Fibroblast of skin of back (primary cell): ENCODE measurements around the gene CYP2F1.
"Not testable (repeated sequence)": the region's sequence is repeated elsewhere in the genome, so short reads cannot be mapped to it uniquely, and the experiment has no call there.

Experiments
- DNase-seq: peaks from one replicate; pipeline ENCODE4 v3.0.0-alpha.2; 2013

CYP2F1 gene

DNA sequence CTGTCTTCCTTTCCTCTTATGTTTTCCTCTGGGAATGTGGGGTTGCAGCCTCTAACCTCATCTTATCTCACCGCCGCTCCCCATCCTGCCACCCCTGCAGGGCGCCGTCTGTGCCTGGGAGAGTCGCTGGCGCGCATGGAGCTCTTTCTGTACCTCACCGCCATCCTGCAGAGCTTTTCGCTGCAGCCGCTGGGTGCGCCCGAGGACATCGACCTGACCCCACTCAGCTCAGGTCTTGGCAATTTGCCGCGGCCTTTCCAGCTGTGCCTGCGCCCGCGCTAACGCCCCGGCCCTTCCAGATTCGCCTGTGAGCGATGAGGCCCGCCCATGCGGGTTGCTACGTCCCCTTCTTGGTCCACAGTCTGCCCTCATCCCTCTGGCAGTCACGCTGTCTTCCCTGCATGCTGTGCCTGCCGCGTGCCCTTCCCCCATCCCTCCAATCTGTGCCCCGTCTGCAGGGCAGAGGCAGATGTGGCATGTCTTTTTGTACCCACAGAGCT is 13.6 kb downstream of the CYP2F1 start:
- DNase-seq = peak; percentile 45

- no peak for DNase-seq
Observed at GRCh38 chr19:41128692-41129091, 14.5 kb downstream of the CYP2F1 start.

GRCh38 chr19:41131186-41131585 is 17.0 kb downstream of the CYP2F1 start:
- no peak for DNase-seq

- no peak for DNase-seq
Observed at GRCh38 chr19:41133260-41133659, 19.0 kb downstream of the CYP2F1 start.

DNA sequence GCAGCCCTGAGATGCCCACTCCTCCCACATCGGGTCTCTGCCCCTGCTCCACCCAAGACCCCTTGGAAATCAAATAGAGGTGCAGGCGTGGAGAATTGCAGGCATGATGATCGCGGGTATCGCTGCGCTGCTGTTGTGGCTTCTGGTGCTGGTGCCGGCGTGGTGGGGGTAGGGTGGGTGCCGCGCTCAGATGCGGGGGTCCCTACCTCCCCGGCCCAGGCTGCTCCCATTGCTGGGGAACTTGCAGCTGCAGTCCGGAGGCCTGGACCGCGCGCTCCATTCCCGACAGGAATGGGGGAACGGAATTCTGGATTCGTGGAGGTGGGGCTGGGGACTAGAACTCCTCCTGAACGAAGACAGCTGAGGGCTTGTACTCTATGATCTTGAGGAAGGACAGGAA is 20.4 kb downstream of the CYP2F1 start:
- DNase-seq = no peak

GRCh38 chr19:41135390-41136384 is 21.5 kb downstream of the CYP2F1 start:
- DNase-seq = peak; percentile 48

GRCh38 chr19:41136636-41137455 is 22.6 kb downstream of the CYP2F1 start:
- DNase-seq = no peak

GRCh38 chr19:41144403-41144802 is 30.2 kb downstream of the CYP2F1 start:
- peak; percentile 67 for DNase-seq

GRCh38 chr19:41149831-41150230 is 35.6 kb downstream of the CYP2F1 start:
- no peak for DNase-seq

- DNase-seq = not testable (repeated sequence)
Observed at GRCh38 chr19:41150986-41151385, 36.8 kb downstream of the CYP2F1 start.

- DNase-seq = no peak
Observed at GRCh38 chr19:41154060-41154459, 39.8 kb downstream of the CYP2F1 start.

GRCh38 chr19:41156207-41156606 is 42.0 kb downstream of the CYP2F1 start:
- no peak for DNase-seq

- no peak for DNase-seq
Observed at GRCh38 chr19:41159881-41160280, 45.6 kb downstream of the CYP2F1 start.

GRCh38 chr19:41161903-41162302 is 47.7 kb downstream of the CYP2F1 start:
- DNase-seq = no peak

- no peak for DNase-seq
Observed at GRCh38 chr19:41166944-41167804, 52.9 kb downstream of the CYP2F1 start.

DNA sequence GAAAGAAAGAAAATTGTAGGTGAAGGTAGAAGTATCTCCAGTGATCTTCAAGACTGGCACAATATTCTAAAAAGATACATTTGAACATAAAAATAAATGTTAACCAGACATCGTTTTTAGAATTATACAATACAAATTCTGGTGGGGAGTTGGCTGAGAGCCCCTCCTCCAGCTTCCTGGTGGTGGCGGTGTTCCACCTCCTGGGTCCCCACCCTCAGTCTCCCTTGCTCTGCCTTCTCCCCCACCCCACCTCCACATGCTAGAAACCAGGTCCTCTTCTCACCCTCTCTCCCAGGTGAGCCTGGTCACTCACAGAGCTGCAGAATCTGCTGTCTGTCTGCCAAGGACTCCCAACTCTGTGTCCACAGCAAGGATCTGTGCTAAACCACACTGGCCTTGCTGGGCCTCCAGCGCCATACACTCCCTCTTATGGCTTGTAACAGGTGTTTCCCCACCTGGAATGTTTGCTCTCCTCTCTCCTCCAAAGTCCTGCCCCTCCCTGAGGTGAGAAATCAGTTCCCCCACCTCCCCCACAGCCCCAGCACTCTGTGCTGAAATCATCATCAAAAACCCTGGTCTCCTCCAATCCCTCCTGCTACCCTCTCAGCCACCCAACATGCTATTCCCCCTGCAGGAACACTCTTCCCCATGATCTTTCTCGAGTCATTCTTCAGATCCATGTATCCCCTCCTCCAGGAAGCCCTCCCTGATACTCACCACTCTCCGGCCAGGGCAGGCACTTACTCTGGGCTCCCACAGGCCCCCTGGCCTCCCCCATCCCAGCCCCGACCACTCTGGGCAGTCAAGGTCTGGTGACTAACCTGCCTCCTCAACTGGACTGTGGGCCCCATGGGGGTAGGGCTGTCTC is 58.3 kb downstream of the CYP2F1 start:
- DNase-seq = no peak

GRCh38 chr19:41174297-41174928 is 60.2 kb downstream of the CYP2F1 start:
- DNase-seq = no peak

DNA sequence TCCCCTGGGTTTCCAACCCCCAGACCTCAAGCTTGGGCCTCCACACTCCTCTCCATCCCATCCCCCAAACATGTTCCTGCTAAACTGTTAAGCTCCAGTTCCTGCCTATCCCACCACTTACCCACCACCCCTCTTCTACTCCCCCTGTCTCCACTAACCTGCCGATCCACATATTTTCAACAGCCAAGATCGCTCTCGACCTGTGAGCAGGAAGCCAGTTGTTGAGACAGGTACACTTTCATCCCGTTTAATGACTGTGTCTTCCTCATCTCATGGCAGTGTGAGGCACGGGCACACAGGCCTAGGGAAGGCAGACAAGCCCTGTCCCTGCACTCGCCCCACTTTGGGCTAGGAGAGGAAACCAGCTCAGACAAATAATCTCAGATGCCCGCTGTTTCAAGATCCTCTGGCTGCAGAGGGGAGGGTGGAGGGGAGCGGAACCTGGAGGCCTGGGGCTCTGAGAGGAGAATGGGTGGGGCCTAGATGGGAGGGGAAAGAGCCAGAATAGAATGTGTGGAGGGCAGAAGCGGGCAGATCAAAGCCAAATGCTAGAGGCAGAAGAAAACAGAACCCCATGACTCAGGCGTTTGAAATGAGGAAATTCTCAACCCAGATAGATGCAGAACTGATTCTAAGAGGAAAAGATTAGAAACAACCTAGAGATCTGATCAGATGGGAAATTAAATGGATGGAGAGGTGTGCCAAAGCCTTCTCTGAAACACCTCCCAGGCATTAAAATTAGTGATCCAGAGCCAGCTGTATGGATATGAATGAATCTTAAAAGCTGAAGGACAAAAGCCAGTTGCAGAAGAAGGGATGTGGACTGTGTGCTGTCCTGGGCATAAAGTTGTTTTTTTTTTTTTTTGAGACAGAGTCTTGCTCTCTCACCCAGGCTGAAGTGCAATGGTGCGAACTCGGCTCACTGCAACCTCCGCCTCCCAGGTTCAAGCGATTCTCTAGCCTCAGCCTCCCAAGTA is 61.9 kb downstream of the CYP2F1 start:
- peak; percentile 74 for DNase-seq
